AG04450 (cell line): ENCODE results near the gene TFDP2. TPM values are rescaled to one million over a fixed set of nuclear protein-coding genes. Genes with fewer than 3 reads are reported as not detected.

Source experiments
- CTCF ChIA-PET: fragments of 300-600, 350-600 bp; formaldehyde crosslinking; extraction: SDS; loops from one replicate; lab custom pipeline; 2022; ENCODE audit warnings: antibody characterized with exemption, inconsistent platforms; lab: Charles Lee
- POLR2A ChIA-PET: fragments of 350-600 bp; formaldehyde crosslinking; extraction: SDS; loops from one replicate; lab custom pipeline; 2021; ENCODE audit warnings: antibody characterized with exemption, inconsistent platforms; lab: Yijun Ruan, JAX
- DNase-seq: peaks from one replicate; pipeline ENCODE4 v3.0.0-alpha.2; 2011; ENCODE audit warnings: low read depth, low spot score
- H3K27ac ChIP-seq: one replicate; pipeline ENCODE4 v1.5.1; 2012; ENCODE audit warnings: low read depth, low read length, control low read depth
- H3K27me3 ChIP-seq: one replicate; pipeline ENCODE4 v1.6.0; 2012; ENCODE audit warnings: low read length; ENCODE audit not compliant: control insufficient read depth, insufficient read depth
- H3K4me3 ChIP-seq: 2 replicates; pipeline ENCODE4 v1.5.1; 2011; ENCODE audit warnings: mild to moderate bottlenecking, low read depth, low read length, control low read depth
- H3K9me3 ChIP-seq: 2 replicates; pipeline ENCODE4 v1.5.1; 2012; ENCODE audit warnings: low read length; ENCODE audit not compliant: control insufficient read depth, insufficient read depth
- CTCF ChIP-seq: IDR thresholded peaks from 2 replicates; pipeline ENCODE4 v1.5.1; 2011; ENCODE audit warnings: low read depth, low read length, control low read depth, inconsistent platforms
- polyA plus RNA-seq: library from polyadenylated mRNA; depleted of rRNA; stranded (reverse); fragments of >200 nt; gene quantifications from 2 replicates; pipeline ENCODE4 v1.2.3, GENCODE V29; 2011

Gene TFDP2
- polyA plus RNA-seq, 1 experiment, result 63.4 TPM

GRCh38 chr3:142004025-142004424 lies 145.3 kb downstream of the TFDP2 start:
- H3K9me3 ChIP-seq, result no peaks in the 10 kb centered on the region
- no peaks in the 10 kb centered on the region for H3K27me3 ChIP-seq
- no peak for TF ChIP-seq CTCF
- POLR2A ChIA-PET, result no interaction called here
- no peak overlapping the region for H3K4me3 ChIP-seq
- CTCF ChIA-PET, result no interaction called here
- no peak for DNase-seq
- H3K27ac ChIP-seq, result no peak overlapping the region

GRCh38 chr3:142003291-142003690 lies 146.1 kb downstream of the TFDP2 start:
- Histone ChIP-seq H3K27ac (no peak overlapping the region), H3K4me3 (no peak overlapping the region), H3K27me3 (no peaks in the 10 kb centered on the region), H3K9me3 (no peaks in the 10 kb centered on the region)
- no peak for TF ChIP-seq CTCF
- ChIA-PET POLR2A (no interaction called here), CTCF (no interaction called here)
- no peak for DNase-seq

GRCh38 chr3:142000325-142000870 lies 148.9 kb downstream of the TFDP2 start:
- peak overlapping the region; percentile 11 for H3K27ac ChIP-seq
- CTCF ChIA-PET, result no interaction called here

GRCh38 chr3:141998669-141999290 lies 150.6 kb downstream of the TFDP2 start:
- no peak overlapping the region for H3K4me3 ChIP-seq
- H3K9me3 ChIP-seq, result no peaks in the 10 kb centered on the region
- ChIA-PET CTCF (interaction anchor here (1.4 kb wide), 1 partner anchor 124 kb away, joined by 4 read pairs; no protein-coding TSS in a partner anchor), POLR2A (no interaction called here)
- H3K27me3 ChIP-seq, result no peaks in the 10 kb centered on the region
- peak; percentile 54 for TF ChIP-seq CTCF
- no peak for DNase-seq
- H3K27ac ChIP-seq, result no peak overlapping the region

More at GRCh38 chr3:142000325-142000870, 148.9 kb downstream of the TFDP2 start:
- Histone ChIP-seq H3K4me3 (no peak overlapping the region), H3K27me3 (no peaks in the 10 kb centered on the region), H3K9me3 (no peaks in the 10 kb centered on the region)
- no peak for TF ChIP-seq CTCF
- POLR2A ChIA-PET, result no interaction called here
- no peak for DNase-seq

GRCh38 chr3:141996437-141996836 lies 152.9 kb downstream of the TFDP2 start:
- DNase-seq, result no peak
- no peak for TF ChIP-seq CTCF

More at GRCh38 chr3:141996437-141996836, 152.9 kb downstream of the TFDP2 start:
- ChIA-PET POLR2A (no interaction called here), CTCF (interaction anchor here (1.0 to 1.4 kb wide), 2 partner anchors 31 to 258 kb away, joined by 3 read pairs; no protein-coding TSS in a partner anchor)
- Histone ChIP-seq H3K27ac (no peak overlapping the region), H3K4me3 (no peak overlapping the region), H3K9me3 (no peaks in the 10 kb centered on the region), H3K27me3 (no peaks in the 10 kb centered on the region)
